Esophagus muscularis mucosa (tissue), 4 donors: Measurements from ENCODE around the gene CTXND2.

Source experiments
- CTCF ChIP-seq, 3 experiments: fragments of 200-600 bp in 2 of 3; fragments of 450-650 bp in 1 of 3; sonication (generic) in 2 of 3; IDR thresholded peaks; one replicate each; pipeline ENCODE4 v1.5.1; 2017 to 2019; ENCODE audit warnings: antibody characterized with exemption in 3 of 3, mild to moderate bottlenecking in 2 of 3, moderate library complexity in 1 of 3
- EP300 ChIP-seq: sonication (generic); formaldehyde crosslinking; IDR thresholded peaks from one replicate; pipeline ENCODE4 v1.6.1; 2017; ENCODE audit warnings: antibody characterized with exemption
- POLR2A ChIP-seq: fragments of 450-650 bp; IDR thresholded peaks from one replicate; pipeline ENCODE4 v1.6.1; 2017; ENCODE audit warnings: antibody characterized with exemption, moderate library complexity, mild to moderate bottlenecking, low read depth

- TF ChIP-seq CTCF (IDR thresholded peaks at IDR 0.05) (no peak), EP300 (no peak), POLR2A (no peak)
Observed at GRCh38 chr1:150955280-150955679, 68.3 kb downstream of the CTXND2 start.
